Raji (cell line): ENCODE data around the gene WAS.
A peak's percentile ranks its signal among the peaks of the same experiment; 100 is the strongest.

ENCODE experiments used
- POLR2A ChIP-seq: IDR thresholded peaks from 2 replicates; pipeline ENCODE4 v1.6.1; 2011; ENCODE audit warnings: low read depth, low read length, control low read depth; ENCODE audit not compliant: insufficient read depth

Gene WAS

DNA sequence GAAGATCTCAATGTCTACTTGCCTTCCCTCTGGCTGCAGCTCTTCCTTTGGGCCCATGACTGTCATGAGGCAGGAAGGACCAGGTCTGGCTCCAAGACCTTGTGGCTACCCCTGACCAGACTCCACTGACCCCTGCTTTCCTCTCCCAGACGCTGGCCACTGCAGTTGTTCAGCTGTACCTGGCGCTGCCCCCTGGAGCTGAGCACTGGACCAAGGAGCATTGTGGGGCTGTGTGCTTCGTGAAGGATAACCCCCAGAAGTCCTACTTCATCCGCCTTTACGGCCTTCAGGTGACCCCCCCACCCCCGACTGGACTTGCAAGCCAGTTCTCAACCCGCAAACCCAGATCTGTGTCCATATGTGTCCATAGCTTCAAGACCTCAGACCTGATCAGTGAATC, 535 bp downstream of the WAS start:
- no peak for TF ChIP-seq POLR2A

DNA sequence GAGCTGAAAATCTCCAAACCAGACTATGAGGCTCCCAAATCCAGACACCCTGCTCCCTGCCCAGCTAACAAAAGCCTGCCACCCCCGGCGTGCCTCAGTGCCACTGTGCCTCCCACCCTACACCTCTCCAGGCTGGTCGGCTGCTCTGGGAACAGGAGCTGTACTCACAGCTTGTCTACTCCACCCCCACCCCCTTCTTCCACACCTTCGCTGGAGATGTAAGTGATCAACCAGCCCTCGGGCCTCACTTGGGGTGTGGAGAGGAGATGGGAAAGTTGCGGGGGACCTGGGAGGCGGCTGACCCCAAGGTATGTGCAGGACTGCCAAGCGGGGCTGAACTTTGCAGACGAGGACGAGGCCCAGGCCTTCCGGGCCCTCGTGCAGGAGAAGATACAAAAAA, 1.8 kb downstream of the WAS start:
- no peak for TF ChIP-seq POLR2A

DNA sequence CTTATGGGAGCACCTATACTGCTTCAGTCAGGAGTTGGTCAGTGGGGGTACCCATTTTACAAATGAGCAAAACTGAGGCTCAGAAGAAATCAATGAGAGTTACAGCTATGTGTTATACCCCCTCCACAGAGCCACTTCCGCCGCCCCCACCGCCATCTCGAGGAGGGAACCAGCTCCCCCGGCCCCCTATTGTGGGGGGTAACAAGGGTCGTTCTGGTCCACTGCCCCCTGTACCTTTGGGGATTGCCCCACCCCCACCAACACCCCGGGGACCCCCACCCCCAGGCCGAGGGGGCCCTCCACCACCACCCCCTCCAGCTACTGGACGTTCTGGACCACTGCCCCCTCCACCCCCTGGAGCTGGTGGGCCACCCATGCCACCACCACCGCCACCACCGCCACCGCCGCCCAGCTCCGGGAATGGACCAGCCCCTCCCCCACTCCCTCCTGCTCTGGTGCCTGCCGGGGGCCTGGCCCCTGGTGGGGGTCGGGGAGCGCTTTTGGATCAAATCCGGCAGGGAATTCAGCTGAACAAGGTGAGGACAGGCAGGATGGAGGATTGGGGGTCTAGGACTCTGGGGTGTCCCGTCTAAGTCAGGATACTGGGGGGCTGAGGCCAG, 5.0 kb downstream of the WAS start:
- TF ChIP-seq POLR2A: no peak

DNA sequence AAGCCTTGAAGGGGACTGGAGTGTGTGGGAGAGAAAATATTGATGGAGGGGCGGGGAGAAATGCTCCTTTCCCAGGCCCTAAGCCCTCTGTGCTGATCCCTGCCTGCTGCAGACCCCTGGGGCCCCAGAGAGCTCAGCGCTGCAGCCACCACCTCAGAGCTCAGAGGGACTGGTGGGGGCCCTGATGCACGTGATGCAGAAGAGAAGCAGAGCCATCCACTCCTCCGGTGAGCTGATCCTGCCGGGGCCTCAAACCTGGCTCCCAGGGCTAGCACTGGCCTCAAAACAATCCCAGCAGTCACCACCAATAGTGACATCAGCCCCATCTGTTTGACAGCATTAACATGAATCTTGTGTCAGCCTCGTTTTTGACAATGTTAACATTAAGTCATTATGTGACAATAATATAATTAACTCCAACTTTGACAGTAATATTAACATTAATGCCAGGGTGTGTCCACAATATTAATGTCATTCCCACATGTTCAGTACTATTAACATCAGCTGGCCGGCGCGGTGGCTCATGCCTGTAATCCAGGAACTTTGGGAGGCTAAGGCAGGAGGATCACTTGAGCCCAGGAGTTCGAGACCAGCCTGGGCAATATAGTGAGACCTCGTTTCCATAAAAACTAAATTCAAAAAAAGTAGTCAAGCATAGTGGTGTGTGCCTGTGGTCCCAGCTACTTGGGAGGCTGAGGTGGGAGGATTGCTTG, 5.8 kb downstream of the WAS start:
- no peak for TF ChIP-seq POLR2A

DNA sequence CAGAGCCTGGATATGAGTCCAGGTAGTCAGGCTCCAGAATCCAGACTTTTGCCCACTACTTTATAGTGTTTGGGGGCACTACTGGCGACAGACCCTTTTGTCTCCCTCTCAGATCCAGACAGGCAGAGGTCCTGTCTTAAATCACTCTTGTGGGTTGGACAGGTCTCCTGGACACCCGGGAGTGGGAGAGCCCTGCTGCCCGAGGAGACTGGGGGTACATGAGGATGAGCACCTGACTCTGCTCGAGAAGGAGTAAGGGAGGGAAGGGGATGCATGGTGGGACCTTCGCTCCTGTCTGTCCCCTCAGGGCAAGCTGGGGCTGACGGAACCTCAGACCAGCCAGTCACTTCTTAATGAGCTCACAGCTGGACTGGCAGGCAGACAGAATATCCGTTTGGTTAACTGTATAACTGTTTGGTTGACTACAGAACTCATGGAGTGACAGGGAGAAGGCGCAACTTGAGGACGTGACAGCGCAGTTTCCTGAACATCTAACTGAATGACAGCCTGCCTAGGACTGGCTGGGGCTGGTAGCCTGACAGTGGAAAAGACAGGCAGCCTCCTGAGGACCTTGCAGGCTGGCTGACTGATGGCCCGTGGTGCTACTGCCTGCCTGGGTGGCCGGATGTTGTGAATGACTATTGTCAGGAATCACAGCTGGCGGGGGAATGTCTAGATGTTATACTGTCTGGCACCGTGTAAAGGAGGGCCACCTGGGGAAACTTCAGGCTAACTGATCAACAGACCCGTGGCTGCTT, 11.4 kb downstream of the WAS start:
- no peak for TF ChIP-seq POLR2A

DNA sequence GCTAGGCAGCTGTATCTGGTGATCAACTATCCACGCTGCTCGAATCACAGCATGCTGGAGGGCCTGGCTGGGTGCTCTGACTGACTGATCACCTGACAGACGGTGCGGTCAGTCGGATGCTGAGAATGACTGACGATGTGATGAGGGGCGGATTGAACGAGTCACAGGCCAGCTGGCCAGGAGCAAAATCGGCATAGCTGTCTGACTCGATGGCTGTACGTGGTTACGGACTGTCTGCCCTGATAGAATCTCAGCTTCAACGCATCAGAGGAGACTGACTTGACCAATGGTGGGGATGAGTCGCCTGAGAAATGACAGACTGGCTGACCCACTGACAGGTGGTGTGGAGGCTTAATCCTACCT, 11.9 kb downstream of the WAS start:
- no peak for TF ChIP-seq POLR2A

DNA sequence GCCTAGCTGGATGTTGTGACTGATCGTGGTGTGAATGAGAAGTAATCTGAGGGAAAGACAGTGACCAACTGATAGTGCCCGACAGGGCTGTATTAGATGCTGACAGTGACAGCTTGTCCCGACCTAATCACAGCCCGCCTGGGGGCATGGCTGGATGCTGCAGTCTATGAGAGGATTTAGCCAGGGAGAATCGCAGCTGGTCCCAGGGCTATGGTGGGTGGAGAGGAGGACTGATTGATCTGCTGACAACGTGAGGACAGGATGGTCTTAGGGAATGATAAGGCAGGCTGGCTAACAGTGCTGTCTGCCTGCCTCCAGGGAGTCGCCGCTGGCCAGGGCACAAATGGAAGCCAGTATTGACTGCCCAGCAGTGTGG, 12.3 kb downstream of the WAS start:
- TF ChIP-seq POLR2A: no peak

DNA sequence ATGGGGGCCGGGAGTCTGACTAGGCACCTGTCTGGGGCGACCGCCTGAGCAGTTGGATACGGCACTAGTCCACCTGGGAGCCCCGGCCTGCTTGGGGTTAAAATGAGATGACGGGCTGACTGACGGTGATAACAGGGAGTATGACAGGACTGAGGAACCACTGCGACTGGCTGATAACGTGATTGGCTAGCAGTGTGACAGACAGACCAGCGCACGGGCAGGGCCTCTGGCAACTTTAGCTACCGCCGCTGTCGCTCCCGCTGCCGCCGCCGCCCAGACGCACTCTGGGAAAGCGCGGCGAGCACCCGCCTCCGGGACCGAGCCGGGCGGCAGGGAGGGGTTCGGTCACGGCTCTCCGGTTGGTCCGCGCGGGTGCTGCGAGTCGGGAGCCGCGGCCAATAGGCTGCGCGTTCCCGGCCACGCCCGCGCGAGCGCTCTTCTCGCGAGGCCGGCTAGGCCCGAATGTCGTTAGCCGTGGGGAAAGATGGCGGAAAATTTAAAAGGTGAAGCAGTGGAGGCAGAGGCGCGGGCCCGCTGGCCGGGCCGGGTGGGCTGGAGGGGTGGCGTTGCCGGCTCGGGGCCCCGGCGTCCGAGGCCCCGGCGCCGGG, 12.8 kb downstream of the WAS start, which contains the start of gene SUV39H1:
TSS of gene SUV39H1 (plus strand) at position 434 of the 608 bp plus-strand sequence. CDS start at position 485, 51 bp downstream.
- peak; percentile 78 for TF ChIP-seq POLR2A

DNA sequence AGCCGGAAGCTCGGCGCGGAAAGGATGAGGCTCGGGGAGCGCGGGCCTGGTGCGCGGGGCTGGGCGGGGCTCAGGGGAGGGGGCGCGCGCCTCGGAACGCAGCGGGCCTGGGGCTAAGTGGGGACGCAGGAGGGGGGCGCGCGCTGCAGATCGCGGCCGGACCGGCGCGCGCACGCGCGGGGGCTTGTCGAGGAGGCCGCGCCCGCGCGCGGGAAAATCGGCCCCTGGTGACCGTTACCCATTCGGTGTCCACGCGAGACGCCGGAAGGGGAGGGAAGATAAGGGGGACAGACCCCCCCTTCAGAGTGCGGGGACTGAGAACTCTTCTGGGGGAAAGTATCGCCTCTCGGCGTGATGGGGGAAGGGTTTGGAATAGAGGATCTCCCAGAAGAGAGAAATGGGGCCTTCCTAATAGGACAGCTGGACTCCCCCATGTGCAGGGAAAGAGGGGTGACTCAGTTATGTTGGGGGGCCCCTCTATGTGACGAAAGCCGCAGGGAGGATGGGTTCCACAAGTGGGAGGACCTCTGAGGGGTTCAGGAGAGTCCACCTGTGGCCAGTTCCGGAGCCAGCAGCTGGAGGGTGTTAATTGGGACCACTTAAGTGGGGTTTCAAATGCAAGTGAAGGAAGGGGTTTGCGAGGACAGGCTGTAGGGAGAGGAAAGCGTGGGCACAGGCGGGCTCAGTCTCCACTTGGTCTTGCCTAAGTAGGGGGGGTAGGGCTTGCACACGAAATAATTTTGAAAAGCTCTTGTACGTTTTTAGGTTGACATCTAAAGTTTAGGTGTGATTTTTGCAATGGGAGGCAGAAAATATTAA, 13.5 kb downstream of the WAS start:
- no peak for TF ChIP-seq POLR2A

DNA sequence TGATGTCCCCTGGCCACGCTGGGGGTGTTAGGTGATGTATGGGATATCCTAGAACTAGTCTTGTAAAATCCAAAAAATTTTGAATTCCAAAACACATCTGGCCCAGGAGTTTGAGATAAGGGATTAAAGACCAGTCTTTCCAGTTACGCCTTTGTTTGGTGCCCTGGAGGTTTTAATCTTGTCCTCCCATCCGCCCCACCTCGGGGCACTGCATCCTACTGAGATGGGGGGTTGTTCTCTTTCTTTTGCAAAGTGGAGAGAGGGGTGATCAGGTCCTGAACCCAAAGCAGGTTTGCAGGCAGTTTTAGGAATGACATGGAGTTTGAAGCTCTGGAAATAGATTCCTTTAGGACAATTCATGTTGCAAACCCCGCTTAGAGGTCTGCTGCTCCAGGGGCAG, 14.7 kb downstream of the WAS start:
- no peak for TF ChIP-seq POLR2A

DNA sequence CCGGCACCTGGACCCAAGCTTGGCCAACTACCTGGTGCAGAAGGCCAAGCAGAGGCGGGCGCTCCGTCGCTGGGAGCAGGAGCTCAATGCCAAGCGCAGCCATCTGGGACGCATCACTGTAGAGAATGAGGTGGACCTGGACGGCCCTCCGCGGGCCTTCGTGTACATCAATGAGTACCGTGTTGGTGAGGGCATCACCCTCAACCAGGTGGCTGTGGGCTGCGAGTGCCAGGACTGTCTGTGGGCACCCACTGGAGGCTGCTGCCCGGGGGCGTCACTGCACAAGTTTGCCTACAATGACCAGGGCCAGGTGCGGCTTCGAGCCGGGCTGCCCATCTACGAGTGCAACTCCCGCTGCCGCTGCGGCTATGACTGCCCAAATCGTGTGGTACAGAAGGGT, 16.6 kb downstream of the WAS start:
- TF ChIP-seq POLR2A: no peak

DNA sequence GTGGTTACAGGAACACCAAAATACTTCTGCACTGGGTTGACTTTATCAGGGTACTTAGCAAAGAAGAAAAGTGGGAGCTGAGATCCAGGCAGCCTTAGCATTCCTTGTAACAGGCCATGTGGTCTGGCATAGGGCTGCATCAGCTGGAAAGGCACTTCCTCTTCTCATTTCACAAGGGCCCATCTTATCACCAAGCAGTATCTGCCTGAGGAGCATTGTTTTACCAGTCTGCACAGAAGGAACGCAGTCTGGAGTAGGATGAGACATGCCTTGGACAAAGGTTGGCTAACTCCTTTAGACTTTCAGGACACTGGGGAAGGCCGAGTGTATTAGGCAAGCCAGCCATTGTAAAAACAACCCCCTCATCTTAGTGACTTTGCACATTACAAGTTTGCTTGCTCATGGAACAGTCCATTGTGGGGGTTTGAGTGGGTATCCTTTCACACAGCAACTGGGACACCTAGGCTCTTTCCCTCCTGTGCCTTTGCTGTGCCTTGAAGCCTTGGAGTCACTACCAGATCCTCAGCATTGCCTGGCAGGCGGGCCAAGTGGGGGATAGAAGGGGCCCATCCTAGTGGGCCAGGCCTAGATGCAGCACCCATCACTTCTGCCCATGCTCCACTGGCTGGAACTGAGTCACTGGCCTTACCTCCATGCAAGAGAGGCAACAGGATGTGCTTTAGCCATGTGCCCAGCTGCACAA, 17.5 kb downstream of the WAS start:
- no peak for TF ChIP-seq POLR2A

DNA sequence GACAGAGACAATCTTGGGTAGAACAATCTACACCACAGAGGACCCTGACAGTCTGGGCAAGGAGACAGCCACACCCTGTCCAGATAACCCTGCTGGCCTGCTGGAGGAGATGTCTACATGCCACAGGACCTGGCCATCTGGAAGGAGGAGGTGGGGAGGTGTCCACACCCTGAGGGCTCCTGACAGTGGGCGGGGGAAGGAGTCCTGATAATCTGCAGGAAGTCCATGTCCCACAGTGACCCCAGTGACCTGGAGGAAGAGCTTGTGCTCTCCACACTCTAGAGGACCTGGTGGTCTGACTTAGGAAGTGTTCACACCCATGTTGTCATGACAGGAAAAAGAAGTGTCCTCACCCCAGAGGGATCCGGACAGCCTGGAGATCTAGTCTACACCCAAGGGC, 18.4 kb downstream of the WAS start:
- no peak for TF ChIP-seq POLR2A

DNA sequence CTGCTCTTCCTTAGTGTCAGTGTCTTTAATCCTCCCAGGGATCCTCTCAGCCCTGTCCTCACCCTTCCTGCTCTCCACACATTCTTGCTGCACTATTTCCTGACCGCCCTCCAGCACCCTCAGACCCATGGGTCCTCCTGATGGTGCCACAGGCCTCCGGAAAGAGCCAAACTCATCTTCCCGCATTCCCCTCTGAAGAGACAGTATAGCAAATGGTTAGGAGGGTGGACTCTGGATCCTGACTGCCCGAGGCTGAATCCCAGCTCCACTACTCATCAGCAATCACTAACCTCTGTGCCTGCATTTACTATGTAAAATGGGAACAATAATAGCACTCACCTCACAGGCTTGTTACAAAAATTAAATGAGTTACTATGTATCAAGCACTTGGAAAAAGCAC, 19.1 kb downstream of the WAS start:
- no peak for TF ChIP-seq POLR2A
